ENCODE measurements around the gene ADCY9. TPM values are rescaled to one million over a fixed set of nuclear protein-coding genes. Genes with fewer than 3 reads are reported as not detected.
A peak's percentile ranks its signal among the peaks of the same experiment; 100 is the strongest.

ADCY9 gene
- total RNA-seq, 2 donors from 2014 or later: 27.2 to 32.7 TPM

GRCh38 chr16:3997231-3997841 is 118.9 kb downstream of the ADCY9 start:
- DNase-seq (no peak), ATAC-seq (no peak)
- intact Hi-C loops (cut with DNase I, micrococcal nuclease): no loop called here

GRCh38 chr16:3995001-3995400 is 121.2 kb downstream of the ADCY9 start:
- ATAC-seq (no peak), DNase-seq (no peak)
- intact Hi-C loops (cut with DNase I, micrococcal nuclease): no loop called here

- intact Hi-C loops (cut with DNase I, micrococcal nuclease): no loop called here
- ATAC-seq (no peak), DNase-seq (no peak)
Measured at GRCh38 chr16:3993052-3993785, 123.0 kb downstream of the ADCY9 start.

- intact Hi-C loops (cut with DNase I, micrococcal nuclease): no loop called here
- DNase-seq (peak in 1 of 2 donors; percentile 48), ATAC-seq (peak; percentile 82)
Measured at GRCh38 chr16:3992297-3993051, 123.8 kb downstream of the ADCY9 start.

- ATAC-seq: no peak
- intact Hi-C loops (cut with DNase I, micrococcal nuclease): no loop called here
- DNase-seq: no peak
Measured at GRCh38 chr16:3988824-3989223, 127.4 kb downstream of the ADCY9 start.

GRCh38 chr16:3988011-3988410 is 128.2 kb downstream of the ADCY9 start:
- intact Hi-C loops (cut with DNase I, micrococcal nuclease): no loop called here
- ATAC-seq (no peak), DNase-seq (no peak)

GRCh38 chr16:3987231-3987630 is 129.0 kb downstream of the ADCY9 start:
- no peak for DNase-seq
- ATAC-seq: no peak
- intact Hi-C loops (cut with DNase I, micrococcal nuclease): no loop called here

- DNase-seq: no peak
- no peak for ATAC-seq
- intact Hi-C loops (cut with DNase I, micrococcal nuclease): no loop called here
Measured at GRCh38 chr16:3986235-3986544, 130.1 kb downstream of the ADCY9 start.

- DNase-seq (no peak), ATAC-seq (no peak)
- intact Hi-C loops (cut with DNase I, micrococcal nuclease): no loop called here
Measured at GRCh38 chr16:3984111-3985060, 131.9 kb downstream of the ADCY9 start.

- ATAC-seq (peak; percentile 98), DNase-seq (peak; percentile 64 to 77)
- intact Hi-C loops (cut with DNase I, micrococcal nuclease): no loop called here
Measured at GRCh38 chr16:3983081-3983520, 133.1 kb downstream of the ADCY9 start.

GRCh38 chr16:3982216-3982615 is 134.0 kb downstream of the ADCY9 start:
- intact Hi-C loops (cut with DNase I, micrococcal nuclease): no loop called here
- DNase-seq (no peak), ATAC-seq (no peak)

GRCh38 chr16:3980253-3981111 is 135.8 kb downstream of the ADCY9 start:
- DNase-seq: no peak
- intact Hi-C loops (cut with DNase I, micrococcal nuclease): no loop called here
- no peak for ATAC-seq

- intact Hi-C loops (cut with DNase I, micrococcal nuclease): no loop called here
- ATAC-seq: no peak
- no peak for DNase-seq
Measured at GRCh38 chr16:3979518-3979917, 136.7 kb downstream of the ADCY9 start.

GRCh38 chr16:3979070-3979469 is 137.2 kb downstream of the ADCY9 start:
- intact Hi-C loops (cut with DNase I, micrococcal nuclease): no loop called here
- ATAC-seq (no peak), DNase-seq (no peak)

GRCh38 chr16:3977376-3977775 is 138.9 kb downstream of the ADCY9 start:
- ATAC-seq (no peak), DNase-seq (no peak)
- intact Hi-C loops (cut with DNase I, micrococcal nuclease): no loop called here

GRCh38 chr16:3974751-3975150 is 141.5 kb downstream of the ADCY9 start:
- ATAC-seq (no peak), DNase-seq (no peak)
- intact Hi-C loops (cut with DNase I, micrococcal nuclease): no loop called here

- DNase-seq: no peak
- ATAC-seq: no peak
- intact Hi-C loops (cut with DNase I, micrococcal nuclease): no loop called here
Measured at GRCh38 chr16:3971706-3972105, 144.5 kb downstream of the ADCY9 start.

- no peak for ATAC-seq
- intact Hi-C loops (cut with DNase I, micrococcal nuclease): no loop called here
- DNase-seq: no peak
Measured at GRCh38 chr16:3971261-3971660, 145.0 kb downstream of the ADCY9 start.
